HG03108 (cell line): Measurements from ENCODE around the gene ACVR1C.

Experiments used
- ATAC-seq: cut with Tn5 transposase; IDR thresholded peaks from one replicate; pipeline ENCODE4 v1.9.1; 2021; ENCODE audit warnings: moderate library complexity; ENCODE audit not compliant: unreplicated experiment

The ACVR1C gene

DNA sequence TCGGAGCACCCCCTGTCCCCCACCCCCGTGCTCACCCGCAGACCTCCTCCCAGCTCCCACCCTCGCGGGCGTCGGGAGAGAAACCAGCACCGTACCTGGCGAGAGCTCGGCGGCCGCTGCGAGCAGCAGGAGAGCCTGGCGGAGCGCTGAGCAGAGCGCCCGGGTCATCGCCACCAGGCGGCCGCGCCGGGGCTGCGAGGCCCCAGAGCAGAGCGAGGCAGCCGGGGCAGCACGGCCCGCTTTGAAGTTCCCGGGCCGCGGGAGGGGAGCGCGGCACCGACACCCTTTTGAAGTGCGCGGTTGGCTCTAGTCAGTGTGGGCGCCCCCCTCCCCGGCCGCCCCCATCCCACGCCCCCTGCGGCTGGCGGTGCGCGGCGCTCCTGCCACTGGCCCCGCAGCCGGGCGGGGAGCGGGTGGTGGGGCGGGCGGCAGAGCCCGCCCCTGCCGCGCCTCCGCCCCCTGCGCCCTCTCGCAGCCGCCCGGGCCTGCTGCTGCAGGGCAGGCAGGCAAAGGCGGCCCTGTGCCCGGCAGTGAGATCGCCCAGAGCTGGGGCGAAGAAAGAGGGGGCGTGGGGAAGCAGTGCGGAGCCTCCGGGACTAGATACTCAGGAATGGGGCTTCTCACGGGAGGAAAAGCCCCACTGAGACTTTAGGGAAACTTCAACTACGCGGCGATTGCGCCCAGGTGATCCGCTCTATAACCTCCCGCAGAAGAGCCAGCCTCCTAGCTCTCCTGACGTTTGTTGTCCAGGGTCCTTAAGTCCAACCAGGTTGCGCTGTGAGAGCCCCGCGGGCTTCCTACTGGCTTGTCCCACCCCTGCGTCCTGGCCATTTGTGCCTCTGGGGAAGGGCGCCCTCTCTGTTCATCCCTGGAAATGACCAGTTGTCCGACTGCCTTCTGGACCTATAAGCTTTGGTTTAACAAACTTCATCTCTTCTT, at the start of gene ACVR1C:
Gene ACVR1C (minus strand): TSS at position 388 of the 939 bp plus-strand sequence. CDS start 220 bp downstream, at position 168.
- peak; percentile 82 for ATAC-seq

DNA sequence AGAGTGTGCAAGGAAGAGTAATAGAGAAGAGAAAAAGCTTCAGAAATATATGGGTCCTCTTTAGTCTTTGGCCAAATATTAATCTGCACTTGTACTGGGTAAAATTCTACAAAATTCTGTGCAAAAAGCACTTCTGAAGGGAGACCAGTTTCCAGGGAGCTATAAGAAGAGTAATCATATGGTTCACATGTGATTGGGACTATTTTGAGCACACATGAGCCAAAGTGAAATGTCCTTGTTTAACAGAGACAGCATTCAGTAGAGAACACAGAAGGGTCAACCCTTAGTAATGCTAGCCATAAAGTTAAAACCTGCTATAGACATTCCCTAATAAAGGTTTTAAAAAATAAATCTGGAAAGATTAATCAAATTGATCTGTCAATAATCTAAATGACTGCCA, 49.3 kb upstream of the ACVR1C start:
- no peak for ATAC-seq

DNA sequence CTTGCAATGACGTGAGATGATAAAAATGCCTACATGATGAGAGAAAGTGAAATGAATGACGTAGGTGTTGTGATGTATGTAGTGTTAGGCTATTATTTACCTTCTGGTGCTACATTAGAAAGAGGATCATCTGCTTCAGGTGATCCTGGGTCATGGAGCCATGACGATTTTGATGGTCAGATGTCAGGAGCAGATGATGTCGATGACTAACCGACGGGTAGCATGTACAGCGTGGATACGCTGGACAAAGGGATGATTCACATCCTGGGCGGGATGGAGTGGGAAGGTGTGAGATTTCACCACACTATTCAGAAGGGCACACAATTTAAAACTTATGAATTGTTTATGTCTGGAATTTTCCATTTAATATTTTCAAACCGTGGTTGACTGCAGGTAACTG, 43.5 kb upstream of the ACVR1C start:
- no peak for ATAC-seq

DNA sequence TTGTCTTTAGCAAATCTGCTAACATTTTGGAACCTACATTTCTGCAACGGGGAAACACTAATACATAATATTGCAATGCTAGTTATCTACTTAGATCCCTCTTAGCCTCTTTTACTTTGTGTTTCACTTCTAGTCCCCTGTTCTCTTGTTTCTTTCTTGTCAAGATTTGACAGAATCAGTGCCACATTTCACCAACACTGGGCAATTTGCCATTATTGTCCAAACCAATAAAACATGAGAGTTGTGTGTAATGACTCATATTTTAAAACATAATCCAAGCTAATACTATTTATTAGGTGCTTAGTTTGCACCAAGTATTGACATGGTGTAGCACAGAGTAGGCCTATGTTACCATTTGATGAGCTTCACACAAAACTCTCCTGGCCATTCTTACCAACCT, 33.7 kb upstream of the ACVR1C start:
- no peak for ATAC-seq

DNA sequence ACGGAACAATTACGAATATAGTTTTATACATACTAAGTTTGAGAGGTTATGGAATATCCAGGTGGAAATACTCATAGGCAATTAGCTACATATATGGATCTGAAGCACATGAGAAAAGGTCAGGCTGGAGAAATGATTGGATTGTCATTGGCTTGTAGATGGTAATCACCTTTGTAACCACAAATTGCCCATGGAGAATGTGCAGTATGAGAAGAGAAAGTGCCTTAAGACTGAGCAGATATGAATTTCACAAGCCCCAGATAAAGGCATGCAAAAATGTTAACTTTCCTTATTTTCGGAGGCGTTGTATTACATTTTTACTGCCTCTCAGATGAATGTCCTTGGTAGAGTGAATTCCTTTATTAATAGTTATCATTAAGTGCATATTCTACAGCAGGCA, 33.1 kb upstream of the ACVR1C start:
- no peak for ATAC-seq

DNA sequence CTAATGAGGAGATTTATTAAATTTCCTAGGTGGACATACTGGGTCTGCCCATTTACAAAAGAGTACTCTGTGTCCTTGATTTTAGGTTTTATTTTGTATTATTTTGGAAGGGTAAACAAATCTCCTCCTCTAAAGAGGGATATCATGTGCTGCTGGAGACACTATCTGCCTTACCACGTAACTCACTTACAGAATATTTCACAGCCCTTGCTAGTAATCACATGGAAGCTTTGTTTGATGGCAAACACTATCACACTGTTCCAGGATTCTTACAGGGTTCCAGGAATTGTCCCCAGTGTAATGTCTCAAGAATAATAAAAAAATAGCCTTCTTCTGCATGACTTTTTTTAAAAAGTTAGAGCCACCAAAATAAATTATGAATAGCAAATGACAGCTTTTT, 29.2 kb upstream of the ACVR1C start:
- ATAC-seq, result no peak

DNA sequence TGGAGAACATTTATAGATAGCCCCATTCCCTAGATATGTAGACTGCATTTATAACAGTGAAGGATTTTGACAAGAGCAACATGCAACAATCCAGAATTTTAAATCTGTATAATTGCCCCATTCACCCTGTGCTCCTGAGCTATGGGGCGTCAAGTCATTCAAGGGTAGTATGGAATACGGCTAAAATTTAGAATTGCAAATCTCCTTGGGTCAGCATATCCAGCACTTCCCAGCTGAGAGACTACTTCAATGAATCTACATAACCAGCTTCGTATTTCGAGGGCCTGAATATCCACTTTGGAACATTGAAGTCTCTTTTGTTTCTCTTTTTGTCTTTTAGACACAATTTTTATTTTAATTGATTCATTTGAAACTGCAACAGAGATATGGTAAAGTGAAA, 28.4 kb upstream of the ACVR1C start:
- ATAC-seq, result no peak

DNA sequence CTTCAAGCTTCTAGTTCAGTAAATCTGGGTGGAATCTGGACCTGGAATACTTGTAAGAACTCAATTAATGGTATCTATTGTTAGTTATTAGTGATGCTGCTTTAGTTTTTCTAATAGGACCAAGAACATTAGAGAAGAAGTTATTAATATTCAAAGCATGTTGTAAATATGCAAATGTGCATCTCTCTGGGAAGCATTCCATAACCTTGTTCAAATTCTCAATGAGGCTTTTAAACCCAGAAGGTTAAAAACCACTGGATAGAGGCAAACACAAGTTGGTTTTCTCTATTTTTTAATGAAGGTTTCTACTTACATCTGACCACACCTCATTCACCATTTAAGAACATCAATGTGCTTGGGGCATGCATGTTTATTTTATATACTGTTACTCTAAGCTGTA, 16.1 kb upstream of the ACVR1C start:
- no peak for ATAC-seq

DNA sequence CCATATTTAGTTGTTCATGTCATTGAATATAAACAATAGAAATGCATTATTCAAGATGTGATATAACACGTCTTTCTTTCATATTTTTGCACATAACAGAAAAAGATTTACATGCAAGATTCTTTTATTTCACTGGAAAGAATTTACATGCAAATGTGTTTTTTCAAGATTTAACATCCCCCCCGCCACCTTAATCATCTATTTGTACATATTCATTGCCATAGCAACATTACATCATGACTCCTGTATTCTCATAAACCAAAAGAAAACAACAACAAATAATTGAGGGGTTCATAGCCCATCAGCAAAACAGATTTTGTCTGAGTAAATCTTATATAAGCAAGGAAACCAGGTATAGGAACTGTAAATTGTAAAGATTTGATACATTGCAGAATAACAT, 3.2 kb upstream of the ACVR1C start:
- no peak for ATAC-seq

DNA sequence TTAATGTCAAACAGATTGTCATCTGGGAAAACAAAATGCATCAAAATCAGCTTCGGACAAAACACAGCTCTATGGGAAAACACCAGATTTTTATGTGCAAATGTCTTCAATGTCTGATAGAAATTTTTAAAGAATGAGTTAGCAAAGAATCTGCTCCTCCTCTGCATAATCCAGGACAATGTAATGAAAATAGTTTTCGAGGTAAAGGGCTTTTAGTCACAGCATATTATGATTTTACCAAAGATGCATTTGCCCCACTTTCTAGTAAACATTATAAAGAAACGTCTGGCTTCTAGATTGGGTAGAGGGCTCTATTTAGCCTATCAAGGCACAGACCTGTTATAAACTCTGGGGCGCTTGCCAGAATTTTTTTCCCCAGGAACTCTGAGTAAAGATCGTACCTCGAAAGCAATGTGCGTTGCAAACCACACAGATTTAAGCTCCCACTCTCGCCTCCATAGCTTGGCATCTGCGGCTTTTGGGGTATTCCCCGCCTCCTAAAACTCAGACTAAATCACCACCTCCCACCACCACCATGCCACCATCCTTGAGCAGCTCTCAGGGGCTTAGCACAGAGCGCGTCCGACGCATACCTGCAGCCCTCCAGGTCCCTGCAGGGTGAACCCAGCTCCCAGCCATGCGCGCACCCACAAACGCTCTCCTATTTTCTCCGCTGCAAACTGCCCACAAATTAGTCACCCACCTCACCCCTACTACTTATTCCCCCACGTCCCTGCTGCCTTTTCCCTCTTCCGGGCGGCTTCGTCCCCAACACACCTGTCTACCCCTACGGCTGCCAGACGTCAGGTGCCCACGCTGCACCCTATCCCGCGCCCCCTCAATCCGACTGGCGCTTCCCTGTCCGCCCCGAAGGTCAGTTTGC, 829 bp downstream of the ACVR1C start:
- no peak for ATAC-seq

DNA sequence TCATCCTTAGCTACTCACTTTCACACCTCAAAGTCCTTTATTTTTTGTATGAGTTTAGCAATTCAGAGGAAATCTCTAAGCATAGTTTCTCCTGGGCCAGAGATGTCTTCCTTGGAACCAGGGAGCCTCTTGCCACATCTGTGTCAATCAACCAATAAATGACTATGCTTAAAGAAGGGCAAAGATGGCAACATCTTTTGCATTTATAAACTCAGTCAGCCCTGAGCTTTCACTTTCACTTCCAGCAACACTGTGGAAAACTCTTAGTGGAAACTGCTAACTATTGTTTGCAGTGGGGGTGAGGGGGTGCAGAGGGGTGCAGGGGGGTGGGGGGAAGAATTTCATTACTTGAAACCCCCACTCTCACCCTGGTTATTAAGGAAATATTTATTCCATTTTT, 3.4 kb downstream of the ACVR1C start:
- no peak for ATAC-seq

DNA sequence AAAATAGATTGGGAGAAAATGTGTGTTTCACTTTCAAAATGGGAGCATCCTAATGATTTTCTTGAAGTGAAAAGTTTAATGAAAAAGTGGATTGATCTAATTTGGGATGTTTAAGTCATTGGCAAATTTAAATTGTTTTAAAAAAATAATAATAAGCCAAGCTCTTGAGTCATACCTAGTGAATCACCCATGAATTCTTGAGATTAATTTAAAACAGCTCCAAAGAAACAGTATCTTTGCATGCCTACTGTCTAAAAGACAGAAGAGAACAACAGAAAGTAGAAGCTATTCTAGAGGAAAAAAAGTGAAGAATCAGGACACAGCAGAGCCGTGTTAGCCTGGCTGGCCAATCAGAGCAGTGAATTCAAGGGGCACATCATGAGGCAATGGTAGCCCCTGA, 7.7 kb downstream of the ACVR1C start:
- no peak for ATAC-seq

DNA sequence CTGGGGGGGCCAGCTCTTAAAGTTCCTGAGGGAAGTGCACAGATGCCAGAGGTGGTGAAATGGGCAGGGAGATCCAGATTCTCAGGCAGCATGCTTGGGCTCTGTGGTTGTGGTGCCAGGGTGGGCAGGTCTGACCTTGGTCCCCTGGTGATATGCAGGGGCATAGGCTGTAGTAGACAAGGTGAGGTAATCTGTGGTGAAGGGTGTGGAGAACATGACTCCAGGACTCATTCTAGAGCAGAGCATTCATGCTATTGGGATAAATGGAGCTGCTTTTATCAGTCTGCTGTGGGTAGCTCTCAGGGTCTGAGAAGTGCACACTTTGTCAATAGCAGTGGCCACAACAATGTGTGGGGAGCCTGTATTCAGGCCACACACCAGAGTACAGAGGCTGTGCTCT, 16.9 kb downstream of the ACVR1C start:
- ATAC-seq, result no peak

DNA sequence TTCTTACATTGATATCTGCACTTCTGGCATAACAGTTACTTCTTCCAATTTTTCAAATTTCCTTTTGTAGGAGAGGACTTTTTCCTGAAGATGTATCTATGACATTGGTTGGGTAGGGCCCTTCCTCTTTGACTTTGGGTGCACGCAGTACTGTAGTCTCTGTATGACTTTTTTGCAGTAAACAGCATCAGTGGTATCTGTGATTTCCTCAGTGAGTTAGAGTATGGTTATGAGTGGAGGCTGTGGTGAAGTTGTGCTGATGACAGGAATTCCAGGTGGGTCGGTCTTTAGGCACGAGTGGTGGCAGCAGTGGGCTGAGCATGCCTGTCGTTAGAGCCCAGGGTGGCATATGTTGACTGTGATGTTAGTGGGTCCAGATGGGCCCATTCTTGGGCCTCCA, 17.6 kb downstream of the ACVR1C start:
- no peak for ATAC-seq

DNA sequence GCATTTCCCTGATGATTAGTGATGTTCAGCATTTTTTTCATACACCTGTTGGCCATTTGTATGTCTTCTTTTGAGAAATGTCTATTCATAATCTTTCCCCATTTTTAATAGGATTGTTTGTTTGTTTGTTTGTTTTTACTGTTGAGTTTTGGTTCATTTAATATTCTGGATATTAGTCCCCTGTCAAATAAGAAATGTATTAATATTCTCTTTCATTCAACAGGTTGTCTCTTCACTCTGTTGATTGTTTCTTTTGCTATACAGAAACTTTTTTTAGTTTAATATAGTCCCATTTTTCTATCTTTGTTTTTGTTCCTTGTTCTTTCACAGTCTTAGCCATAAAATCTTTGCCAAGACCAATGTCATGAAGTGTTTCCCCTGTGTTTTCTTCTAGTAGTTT, 22.1 kb downstream of the ACVR1C start:
- no peak for ATAC-seq

DNA sequence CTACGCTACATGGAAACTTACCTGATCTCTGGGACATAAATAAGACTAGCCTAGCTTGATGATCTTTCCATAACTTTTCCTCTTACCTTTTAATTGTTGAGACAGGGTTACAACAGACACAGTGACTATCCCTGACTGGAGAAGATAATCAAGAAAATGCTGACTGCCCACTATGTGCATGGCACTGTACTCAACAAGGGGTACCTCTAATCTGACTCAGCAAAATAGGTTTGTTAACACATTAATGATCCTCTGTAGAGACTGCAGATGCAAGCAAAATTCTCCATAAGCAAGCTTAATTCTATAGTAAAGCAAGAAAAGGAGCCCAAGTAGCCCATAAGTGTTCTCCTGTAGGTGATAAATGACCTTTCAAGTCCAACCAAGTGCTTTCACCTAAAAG, 25.5 kb downstream of the ACVR1C start:
- no peak for ATAC-seq

DNA sequence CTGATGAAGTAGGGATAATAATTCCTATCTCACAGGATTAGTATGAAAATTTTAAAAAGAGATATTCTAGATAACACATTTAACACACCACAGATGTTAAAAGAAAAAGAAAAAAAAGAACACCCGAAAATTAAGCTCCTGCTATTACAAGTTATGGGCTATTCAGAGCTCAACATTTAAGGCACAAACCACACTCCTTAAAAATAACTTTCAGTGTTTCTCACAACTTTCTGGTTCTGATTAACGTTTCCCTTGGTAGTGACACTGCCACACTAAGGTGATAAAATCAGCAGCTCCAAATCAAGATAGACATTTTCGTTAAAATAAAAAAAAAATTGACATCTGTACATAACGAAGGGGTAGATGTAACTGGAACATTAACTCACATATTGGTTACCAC, 26.9 kb downstream of the ACVR1C start:
- no peak for ATAC-seq

DNA sequence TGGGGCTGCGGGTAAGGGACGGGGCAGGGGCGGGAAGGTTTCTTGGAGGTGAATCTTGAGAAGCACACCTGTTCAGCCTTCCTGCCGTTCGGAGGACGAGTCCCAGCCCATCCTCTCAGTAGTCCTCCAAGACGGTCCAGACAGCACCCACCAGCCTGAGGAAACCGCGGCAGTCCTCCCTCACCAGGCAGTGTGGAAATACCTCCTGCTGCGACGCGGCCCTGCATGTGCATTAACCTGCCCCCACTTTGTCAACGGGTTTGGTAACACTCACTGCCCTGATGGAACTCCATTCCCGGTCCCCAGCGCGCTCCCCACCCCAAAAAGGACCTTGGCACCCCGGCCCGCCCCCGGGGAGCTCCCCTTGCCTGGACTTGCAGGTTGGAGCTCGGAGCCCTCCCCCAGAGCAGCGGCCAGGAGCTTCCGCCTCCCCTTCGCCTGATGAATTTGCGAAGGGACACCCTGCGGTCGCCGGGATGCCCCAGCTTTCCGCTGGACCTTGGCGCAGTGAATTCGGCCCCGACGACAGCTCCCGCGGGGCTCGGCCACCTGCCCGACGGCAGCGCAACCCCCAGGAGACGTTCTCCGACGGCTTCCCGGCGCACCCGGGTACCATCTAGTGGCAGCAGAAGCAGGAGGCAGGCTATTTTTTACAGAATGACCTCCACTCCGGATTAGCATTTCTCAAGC, 31.5 kb downstream of the ACVR1C start:
- ATAC-seq, result no peak

DNA sequence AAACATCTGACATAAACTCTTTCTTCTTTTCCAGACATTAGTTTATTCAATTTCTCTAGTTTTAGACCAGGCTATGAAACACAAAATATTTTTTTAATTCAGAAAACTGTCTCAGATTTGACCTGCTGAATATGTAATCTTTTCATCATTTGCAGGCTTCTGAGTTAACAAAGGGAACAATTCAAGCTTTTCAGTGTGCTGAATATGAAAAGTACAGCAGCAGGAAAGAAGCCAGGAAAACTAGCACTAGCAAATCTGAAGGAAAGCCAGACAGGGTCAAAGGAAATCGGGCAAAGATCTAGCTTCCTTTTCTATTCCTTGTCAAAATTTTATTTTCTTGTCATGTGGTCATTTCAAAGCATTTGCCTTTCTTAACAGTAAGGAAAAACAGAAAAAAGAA, 35.3 kb downstream of the ACVR1C start:
- ATAC-seq, result no peak

DNA sequence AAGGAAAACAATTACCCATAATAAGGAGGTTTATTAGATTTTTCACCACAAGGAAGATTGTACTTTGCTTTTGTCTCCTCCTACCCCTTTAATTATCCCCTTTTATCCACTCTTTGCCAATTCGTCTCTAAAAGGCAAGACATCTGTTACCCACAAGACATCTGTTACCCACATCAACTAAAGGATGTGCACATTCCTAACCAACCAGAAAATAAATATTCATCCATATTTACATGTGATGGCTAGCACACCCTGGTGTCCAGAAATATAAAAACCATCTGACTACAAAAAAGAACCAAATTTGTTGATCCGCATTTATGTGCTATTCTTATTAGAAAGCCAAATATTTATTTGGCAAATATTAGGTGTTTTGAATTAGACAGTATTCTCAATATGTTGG, 35.7 kb downstream of the ACVR1C start:
- no peak for ATAC-seq

DNA sequence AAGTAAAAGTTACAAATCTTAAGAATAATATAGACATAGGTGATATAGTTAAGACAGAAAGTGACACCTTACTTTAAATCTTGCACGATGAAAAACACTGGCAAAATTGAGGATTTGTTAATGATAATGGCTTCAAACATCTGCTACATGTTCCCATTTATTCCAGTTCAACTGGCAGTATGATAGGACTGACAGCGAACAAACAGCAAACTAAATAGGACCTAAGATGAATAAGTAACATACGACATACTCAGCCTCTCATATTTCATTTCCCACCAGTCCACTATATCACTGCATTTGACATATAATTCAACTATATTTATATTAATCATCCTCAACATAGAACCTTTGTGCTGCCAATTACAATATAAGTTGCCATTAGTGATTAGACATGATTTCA, 36.3 kb downstream of the ACVR1C start:
- no peak for ATAC-seq
